HG02610 (cell line): ENCODE data around the gene LRRC8B.
"Not testable (repeated sequence)": the region's sequence is repeated elsewhere in the genome, so short reads cannot be mapped to it uniquely, and the experiment has no call there.

ENCODE experiments used
- ATAC-seq: cut with Tn5 transposase; IDR thresholded peaks from one replicate; pipeline ENCODE4 v1.9.1; 2021; ENCODE audit warnings: mild to moderate bottlenecking, moderate library complexity; ENCODE audit not compliant: unreplicated experiment

The LRRC8B gene

GRCh38 chr1:89629600-89629999, 105.0 kb downstream of the LRRC8B start:
- ATAC-seq = not testable (repeated sequence)

GRCh38 chr1:89630048-89630447, 105.4 kb downstream of the LRRC8B start:
- no peak for ATAC-seq

GRCh38 chr1:89631816-89632656, 107.4 kb downstream of the LRRC8B start:
- ATAC-seq = no peak

DNA sequence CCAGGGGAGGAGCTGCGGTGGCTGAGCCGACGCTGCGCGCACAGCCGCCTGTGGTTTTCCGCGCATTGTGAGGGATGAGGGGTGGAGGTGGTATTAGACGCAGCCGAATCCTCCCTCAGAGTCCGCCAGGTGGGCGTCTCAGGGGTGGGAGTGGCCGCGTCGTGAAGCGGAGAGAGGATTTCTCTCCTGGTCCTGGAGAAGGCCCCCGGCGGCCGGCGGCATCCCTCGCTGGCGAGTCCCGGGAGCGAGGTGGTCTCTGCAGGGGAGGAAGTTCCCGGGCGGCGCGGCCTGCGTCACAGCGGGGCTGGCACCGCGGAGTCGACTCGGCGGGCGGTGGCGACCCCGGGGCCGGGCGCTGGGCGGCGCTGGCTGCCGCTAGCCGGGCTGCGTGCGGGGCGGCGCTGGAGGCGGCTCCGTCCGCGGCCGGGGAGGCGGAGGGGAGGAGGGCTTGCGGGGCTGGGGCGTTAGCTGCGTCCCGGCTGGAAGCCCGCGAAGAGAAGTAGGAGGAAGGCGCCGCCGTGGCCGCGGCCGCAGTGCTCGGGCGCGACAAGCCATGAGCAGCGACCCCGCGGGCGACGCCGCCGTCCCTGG, 108.1 kb downstream of the LRRC8B start, which contains the start of gene LRRC8C:
LRRC8C (plus strand) TSS at position 464 of the 591 bp plus-strand sequence. CDS start 53,354 bp downstream, outside the sequence.
- peak; percentile 89 for ATAC-seq

DNA sequence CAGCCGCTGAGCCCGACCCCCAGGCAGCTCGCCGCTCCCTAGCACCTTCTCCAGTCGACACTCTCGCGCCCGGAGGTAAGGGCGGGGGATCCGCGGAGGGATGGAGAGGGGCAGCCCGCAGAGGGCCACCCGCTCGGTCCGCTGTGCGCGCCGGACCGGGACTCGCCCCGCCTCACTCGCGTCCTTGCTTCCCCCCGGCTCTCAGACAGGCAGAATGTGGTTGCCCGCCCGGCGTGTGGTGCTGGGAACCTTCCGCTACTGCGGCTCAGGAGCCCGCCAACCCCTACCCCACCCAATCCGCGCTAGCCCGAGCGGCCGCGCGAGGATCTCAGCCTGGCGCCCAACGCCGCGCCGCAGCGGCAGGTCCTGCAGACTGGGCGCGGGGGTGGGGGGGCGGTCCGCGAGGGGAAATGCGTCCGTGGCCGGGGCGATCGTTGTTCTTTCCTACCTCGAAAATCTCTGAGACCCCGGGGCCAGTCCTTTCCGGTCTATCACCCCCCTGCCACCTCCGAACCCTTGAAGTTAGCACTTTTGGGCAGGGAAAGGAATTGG, 108.7 kb downstream of the LRRC8B start:
- ATAC-seq = peak; percentile 41

DNA sequence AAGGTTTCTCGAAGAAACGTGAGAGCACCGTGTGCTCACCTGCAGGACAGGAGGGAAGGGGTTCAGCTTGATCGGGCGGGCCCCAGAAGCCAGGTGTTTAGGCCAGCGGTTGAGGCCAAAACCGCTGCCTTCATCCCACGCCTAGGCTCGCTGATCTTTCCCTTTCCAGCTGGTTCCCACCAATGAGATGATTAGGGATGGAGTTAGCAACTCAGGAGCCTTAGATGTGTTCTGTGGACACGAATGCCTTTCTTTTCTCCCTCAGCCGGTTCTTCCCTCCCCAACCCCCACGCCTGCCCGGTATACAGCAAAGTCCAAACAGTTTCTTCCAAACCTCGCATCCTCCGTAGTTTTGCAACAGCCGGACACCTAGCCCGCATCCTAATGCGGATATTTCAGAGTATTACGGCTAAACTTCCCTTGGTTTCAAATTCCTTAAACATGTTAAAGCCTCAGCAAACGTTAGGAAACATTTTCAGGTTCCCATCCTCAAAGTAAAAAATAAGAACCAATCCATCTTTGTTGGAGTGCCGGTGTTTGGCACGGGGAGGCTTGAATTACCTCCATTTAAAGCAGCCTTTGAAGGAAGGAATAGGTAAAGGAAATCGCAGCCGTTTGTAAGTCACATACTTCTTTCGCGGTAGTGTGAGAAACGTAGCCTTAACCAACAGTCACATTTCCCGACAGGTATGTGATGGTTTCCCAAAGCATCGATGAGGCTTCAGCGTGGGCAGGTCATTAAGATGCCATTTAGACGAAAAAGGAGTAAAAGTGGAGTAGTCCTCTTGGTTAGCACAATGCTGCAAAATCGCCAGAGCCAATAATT, 109.4 kb downstream of the LRRC8B start:
- ATAC-seq = no peak

- ATAC-seq = no peak
Observed at GRCh38 chr1:89635825-89636815, 111.5 kb downstream of the LRRC8B start.

GRCh38 chr1:89637496-89637895, 112.9 kb downstream of the LRRC8B start:
- ATAC-seq = no peak

DNA sequence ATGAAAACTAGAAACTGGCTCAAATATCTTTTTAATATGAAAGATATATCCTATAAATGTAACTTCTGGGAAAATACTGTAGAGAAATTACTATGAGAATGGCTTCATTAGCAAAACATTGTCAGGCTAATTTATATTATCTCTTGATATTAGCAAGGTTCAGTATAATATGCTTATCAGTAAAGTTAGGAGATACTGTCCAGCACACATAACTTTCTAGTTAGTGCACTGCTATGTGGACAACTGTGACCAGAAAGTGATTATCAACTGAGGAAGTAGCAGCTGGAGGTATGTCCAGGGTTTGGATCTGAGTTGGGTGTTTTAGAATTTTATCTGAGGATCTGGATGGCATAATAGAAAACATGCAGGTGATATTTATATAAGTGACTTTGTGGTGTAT, 115.8 kb downstream of the LRRC8B start:
- ATAC-seq = no peak

- ATAC-seq = no peak
Observed at GRCh38 chr1:89641781-89642180, 117.2 kb downstream of the LRRC8B start.

DNA sequence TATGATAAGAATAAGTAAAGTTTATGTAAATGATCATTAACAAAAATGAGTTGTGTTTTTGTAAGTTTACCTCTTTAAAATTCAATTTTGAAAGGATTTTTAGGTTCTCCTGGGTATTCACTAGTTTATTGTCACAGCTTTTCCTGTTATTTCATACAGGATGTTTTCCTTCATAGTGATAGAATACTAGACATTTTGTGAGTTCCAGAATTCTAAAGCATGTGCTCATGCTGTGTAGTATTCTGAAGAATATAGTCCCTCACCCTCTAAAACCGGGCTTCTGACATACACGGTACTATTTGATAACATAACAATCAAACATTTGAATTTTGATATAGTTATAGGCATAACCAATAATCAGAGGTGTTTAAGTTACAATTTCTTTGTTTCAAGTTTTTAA, 118.9 kb downstream of the LRRC8B start:
- ATAC-seq = no peak

GRCh38 chr1:89644119-89644814, 119.6 kb downstream of the LRRC8B start:
- no peak for ATAC-seq

DNA sequence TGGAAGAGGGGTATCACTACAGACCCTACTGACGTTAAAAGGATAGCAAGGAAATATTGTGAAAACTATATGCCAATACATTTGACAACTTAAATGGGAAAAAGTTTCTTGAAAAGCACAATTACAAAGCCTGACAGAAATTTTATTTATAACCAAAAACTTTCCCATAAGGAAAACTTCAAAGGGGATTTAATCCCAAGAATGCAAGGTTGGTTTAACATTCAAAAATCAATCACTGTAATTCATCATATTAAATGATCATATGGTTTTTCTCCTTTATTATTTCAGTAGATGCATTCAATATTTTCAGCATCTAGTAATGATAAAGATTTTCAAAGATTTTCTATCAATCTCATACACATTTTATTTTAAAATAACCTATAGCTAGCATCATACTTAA, 121.6 kb downstream of the LRRC8B start:
- ATAC-seq = no peak
